B cell (primary cell): ENCODE results near the gene MYOM3.

Source experiments
- EZH2 ChIP-seq: IDR thresholded peaks from 2 replicates; pipeline ENCODE4 v1.6.1; 2012; ENCODE audit warnings: borderline replicate concordance, low read depth, mild to moderate bottlenecking, moderate library complexity, low read length; ENCODE audit not compliant: insufficient read depth, poor library complexity, severe bottlenecking
- TF ChIP-seq, protein P1 (sequence below): fragments of 200-600 bp; IDR thresholded peaks from one replicate; pipeline ENCODE4 v1.8.0; 2022; ENCODE audit warnings: antibody characterized with exemption, mild to moderate bottlenecking

DNA sequence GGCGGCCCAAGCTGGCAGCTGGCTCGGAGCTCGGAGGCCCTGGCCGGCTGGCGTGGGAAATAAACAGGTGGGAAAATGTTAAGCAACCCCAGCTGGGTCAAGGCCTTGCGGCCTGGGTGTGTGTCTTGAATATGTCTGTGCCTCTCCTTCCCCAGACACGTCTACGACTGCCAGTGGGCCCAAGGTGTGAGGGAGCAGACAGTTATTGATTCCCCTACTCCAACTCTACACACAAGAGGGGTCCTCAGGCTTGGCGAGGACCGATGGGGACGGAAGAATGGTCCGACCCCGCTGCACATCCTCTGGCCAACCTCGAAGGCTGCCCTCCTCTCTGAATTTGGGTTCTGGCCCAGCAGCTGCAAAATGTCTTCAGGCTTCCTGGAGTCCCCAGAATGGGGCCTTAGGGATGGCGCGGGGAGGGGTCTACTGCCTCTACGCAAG, 28.8 kb upstream of the MYOM3 start:
- TF ChIP-seq, protein P1, sequence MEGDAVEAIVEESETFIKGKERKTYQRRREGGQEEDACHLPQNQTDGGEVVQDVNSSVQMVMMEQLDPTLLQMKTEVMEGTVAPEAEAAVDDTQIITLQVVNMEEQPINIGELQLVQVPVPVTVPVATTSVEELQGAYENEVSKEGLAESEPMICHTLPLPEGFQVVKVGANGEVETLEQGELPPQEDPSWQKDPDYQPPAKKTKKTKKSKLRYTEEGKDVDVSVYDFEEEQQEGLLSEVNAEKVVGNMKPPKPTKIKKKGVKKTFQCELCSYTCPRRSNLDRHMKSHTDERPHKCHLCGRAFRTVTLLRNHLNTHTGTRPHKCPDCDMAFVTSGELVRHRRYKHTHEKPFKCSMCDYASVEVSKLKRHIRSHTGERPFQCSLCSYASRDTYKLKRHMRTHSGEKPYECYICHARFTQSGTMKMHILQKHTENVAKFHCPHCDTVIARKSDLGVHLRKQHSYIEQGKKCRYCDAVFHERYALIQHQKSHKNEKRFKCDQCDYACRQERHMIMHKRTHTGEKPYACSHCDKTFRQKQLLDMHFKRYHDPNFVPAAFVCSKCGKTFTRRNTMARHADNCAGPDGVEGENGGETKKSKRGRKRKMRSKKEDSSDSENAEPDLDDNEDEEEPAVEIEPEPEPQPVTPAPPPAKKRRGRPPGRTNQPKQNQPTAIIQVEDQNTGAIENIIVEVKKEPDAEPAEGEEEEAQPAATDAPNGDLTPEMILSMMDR, result no peak
- TF ChIP-seq EZH2, result no peak
